Epithelial cell of prostate (primary cell): ENCODE data around the gene ZNF605.
"Not testable (repeated sequence)": the region's sequence is repeated elsewhere in the genome, so short reads cannot be mapped to it uniquely, and the experiment has no call there.

ENCODE experiments used
- DNase-seq: peaks from one replicate; pipeline ENCODE4 v3.0.0-alpha.2; 2011; ENCODE audit warnings: low read depth, low spot score
- H3K27ac ChIP-seq: fragments of 450-650 bp; 2 replicates; pipeline ENCODE4 v1.5.1; 2017; ENCODE audit warnings: mild to moderate bottlenecking

ZNF605 gene

DNA sequence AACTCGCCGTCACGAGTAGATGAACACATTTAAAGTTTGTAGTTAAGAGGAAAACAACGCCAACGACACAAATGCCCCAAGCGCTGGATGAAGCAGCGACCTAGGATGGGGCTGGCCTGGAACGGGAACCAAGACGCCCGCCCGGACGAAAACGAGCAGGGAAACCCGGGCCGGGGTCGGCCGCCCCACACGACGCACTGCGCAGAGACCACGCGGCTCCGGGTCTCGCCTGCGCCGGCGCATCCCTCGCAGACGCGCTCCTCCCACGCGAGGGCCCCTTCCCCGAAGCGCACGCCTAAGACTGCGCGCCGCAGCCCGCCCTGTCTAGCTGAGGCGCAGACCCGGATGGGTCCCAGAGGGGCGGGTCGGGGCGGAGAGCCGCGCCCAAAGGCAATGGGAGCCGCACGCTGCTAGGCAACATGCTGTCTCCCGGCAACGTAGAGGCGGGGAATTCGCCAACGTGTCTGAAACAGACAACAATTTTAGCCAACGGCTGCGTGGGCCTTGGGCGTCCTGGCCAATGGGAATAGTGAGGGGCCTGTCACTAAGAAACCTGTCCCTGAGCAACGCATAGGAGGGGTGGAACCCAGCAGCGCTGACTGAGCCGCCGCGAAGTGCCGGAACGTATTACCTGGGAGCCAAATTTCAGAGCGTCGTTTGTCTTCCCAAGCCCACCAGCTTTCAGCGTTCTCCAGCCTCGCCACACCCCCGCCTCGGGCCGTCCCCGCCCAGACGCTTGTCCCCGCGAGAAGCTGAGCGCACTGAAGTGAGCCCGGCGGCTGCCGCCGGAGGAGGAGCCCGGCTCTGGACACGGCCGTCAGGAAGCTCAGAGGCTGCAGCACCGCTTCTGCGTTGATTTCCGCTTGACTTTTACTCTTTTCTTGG lies 47.7 kb downstream of the ZNF605 start:
- peak; percentile 96 for DNase-seq
- peak overlapping the region; percentile 51 for H3K27ac ChIP-seq

DNA sequence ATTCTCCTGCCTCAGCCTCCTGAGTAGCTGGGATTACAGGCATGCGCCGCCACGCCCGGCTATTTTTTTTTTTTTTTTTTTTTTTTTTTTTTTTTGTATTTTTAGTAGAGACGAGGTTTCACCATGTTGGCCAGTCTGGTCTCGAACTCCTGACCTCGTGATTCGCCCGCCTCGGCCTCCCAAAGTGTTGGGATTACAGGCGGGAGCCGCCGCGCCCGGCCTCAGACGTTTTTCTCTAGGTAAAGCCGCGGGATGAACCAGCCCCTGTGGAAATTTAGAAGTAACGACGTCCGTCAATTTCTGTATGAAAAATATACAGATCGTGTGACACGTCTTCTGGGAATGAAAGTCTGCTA lies 48.3 kb downstream of the ZNF605 start:
- not testable (repeated sequence) for H3K27ac ChIP-seq, DNase-seq

DNA sequence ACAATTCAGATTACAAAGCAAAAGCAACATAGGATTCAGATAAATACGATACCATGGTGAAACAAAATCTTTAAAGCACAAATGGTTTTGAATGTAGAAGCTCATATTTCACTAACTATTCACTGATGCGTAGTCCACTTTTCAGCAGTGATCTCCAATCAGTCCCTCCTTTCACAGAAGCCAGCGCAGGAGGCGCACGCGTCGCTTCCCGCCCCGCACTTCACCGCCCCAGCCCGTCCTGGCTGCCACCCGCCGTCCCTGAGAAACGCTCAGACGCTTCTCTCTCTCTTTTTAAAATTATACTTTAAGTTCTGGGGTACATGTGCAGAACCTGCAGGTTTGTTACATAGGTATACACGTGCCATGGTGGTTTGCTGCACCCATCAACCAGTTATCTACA lies 48.9 kb downstream of the ZNF605 start:
- H3K27ac ChIP-seq: no peak overlapping the region
- DNase-seq: no peak

DNA sequence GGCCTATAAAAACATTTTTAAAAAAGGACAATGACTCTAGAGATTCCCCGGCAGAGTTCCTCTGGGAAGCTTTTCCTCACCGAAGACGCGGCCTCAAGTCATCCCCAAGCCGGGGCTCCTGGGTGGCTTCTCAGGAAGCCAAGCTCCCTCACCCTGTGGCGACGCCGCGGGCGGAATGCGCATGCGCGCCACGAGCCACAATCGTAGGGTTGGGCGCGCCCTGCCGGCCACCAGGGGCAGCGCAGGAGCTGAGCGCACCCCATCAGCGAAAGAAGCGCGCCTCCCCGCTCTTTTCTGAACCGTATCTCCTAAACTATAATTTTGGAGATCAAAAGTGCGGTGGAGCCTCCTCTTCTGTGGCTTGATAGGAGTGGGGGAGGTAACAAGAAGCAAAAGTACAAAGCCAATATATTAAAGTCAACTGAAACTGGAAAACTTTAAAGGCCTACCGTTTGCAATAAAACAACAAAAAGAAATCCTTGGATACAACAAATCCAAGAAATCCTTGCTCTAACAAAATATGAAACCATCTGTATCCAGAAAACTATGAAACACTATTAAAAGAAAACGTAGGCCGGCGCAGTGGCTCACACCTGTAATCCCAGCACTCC lies 51.3 kb downstream of the ZNF605 start:
- no peak overlapping the region for H3K27ac ChIP-seq
- DNase-seq: no peak

DNA sequence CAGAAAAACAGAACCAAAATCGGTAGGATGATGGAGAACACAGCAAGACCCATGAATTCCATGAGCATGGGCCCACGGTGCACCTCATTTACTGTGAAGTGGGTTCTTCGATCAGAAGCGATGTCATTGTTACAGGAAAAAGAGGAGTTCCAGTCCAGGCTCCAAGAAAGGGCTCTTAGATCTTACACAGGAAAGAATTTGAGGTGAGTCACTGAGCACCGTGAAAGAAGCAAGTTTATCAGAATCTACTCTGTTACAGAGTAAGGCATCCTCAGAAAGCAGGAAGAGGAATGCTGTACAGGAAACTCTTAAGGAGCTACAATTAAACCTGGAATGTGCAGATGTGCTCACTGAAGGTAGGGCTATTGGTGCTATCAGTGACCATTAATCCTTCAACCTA lies 57.1 kb downstream of the ZNF605 start:
- DNase-seq: no peak

DNA sequence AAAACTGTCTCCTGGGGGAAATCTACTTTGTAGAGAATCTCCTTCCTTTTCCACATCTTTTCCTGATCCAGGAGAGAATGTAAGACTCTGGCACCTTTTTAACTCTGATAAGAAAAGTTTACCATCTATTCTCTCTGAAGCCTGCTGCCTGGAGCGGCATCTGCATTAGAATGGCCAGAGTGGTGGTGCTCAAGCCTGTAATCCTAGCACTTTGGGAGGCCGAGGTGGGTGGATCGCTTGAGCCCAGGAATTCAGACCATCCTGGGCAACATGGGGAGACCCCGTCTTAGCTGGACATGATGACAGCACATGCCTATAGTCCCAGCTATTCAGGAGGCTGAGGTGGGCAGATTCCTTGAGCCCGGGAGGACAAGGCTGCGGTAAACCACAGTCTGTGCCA lies 67.3 kb downstream of the ZNF605 start:
- no peak overlapping the region for H3K27ac ChIP-seq
- no peak for DNase-seq

More for the DNA sequence above, 57.1 kb downstream of the ZNF605 start:
- no peak overlapping the region for H3K27ac ChIP-seq

DNA sequence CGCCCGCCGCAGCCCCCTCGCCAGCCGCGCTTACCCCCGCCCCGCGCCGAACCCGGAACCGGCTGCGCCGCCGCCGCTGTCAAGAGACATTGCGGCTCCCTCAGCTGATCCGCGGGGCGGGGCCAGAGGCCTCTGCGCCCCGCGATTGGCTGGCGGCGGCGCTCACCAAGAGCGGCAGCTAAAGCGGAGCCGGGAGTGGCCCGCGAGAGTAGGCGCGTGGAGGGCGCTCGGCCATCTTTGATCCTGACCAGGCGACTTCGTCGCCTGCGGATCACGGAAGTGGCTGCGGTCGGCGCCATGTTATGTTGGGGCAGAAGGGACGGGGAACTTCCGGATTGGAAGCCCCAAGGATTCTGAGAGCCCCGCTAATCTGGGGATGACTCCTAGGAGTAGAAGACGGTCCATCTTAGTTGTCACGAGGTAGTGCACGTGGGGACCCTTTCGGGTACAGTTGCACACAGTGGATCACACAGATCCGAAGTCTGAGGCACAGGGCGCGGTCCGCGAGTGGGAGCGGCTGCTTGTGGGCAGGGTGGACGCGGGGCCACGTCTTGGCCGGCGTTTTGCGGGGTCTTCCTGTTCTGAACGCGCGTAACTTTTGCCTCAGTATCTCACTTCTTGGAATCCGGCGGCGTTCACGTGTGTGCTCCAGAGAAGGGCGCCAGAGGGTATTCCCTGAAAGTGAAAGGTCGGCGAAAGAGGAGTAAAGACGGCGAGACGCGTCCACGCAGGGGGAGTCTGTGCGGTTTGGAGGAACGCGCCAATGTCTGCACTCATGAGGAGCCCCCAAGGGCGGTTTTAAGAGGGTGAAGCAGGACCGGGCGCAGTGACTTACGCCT lies 68.4 kb downstream of the ZNF605 start, which contains the start of gene CHFR:
Gene CHFR (minus strand): TSS at position 93 of the 839 bp plus-strand sequence. CDS start 277 bp downstream, outside the sequence.
- H3K27ac ChIP-seq: peak within 1 kb of the TSS; percentile 83
- peak; percentile 80 for DNase-seq

DNA sequence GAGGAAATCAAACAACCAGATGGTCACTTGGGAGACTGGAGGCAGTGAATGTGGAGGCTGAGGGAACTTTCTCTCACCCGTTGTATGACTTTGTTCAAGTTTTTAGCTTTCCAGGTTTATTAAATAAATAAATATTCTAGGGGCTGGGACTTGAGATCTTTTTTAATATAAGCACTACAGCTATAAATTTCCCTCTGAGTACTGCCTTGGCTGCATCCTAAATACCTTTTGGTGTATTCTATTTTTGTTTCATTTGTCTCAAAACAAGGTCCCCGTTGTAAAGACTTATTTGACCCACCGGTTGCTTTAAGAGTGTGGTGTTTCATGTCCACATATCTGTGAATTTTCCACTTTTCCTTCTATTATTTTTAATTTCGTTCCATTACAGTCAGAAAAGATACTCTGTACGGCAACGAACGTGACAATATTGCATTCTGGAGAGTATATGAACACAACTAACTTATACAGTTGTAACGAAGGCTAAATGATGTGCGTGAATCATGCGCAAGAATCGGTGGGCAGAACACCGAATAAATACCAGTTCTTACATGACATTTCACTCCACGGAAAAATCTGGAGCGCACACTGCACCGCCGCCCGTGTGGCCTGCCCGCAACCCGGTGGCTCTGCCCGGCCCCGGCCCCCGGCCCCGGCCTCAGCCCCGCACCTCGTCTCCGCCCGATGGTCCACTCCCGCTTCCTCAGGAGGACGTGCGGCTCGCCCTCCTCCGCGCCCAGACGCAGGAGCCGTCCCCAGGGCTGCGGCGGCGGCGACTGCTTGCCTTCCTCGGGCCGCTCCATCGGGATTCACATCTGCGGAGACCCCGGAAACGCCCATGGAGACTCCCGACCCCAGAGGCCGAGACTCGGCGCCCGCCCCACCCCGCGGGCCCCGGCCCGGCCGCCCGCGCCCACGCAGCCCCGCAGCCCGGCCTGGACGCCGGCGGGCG lies 69.3 kb downstream of the ZNF605 start:
- H3K27ac ChIP-seq: peak overlapping the region; percentile 83
- no peak for DNase-seq

DNA sequence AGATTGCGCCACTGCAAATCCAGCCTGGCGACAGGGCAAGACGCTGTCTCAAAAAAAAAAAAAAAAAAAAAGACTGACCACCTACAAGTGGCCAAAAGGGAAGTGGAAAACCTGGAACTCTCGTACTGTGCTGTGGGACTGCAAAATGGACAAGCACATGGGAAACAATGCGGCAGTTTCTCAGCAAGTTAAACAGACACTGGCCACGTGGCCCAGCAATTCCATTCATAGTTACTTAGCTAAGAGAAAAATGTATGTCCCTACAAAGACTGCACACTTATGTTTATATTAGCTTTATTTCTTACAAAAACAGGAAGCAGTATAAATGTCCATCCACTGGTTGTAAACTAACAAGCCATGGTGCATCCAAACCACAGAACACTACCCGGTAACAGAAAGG lies 74.3 kb downstream of the ZNF605 start:
- H3K27ac ChIP-seq: no peak overlapping the region
- DNase-seq: no peak

DNA sequence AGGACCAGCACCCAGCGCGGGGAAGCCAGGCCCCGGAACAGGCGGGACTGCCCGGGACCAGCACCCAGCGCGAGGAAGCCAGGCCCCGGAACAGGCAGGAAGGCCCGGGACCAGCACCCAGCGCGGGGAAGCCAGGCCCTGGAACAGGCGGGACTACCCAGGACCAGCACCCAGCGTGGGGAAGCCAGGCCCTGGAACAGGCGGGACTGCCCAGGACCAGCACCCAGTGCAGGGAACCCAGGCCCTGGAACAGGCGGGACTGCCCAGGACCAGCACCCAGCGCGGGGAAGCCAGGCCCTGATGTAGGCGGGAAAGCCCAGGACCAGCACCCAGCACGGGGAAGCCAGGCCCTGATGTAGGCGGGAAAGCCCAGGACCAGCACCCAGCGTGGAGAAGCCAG lies 81.5 kb downstream of the ZNF605 start:
- DNase-seq, H3K27ac ChIP-seq: not testable (repeated sequence)

DNA sequence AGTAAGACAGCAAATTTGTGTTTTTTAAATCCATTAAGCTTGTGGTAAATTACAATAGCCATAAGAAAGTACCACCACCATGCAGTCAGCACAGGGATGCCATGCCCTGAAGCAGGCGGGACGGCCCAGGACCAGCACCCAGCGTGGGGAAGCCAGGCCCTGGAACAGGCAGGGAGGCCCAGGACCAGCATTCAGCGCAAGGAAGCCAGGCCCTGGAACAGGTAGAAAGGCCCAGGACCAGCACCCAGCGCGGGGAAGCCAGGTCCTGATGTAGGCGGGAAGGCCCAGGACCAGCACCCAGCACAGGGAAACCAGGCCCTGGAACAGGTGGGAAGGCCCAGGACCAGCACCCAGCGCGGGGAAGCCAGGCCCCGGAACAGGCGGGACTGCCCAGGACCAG lies 81.9 kb downstream of the ZNF605 start:
- no peak overlapping the region for H3K27ac ChIP-seq
- DNase-seq: no peak

DNA sequence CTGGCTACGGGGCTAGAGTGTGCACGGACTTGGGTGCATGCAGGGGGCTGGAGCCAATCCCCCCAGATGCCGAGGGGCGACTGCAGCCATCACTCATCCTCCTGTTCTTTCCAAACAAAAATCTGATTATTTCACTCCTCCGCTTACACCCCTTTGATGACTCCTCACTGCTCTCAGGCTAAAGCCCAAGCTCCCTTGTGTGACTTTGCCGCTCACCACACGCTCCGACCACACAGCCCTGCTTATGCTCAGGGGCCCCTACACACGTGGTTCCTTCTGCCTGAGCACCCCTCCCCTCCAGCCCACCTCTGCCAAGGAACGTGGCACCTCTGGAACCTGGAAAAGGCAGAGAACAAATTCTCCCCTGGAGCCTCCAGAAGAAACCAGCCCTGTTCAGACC lies 82.4 kb downstream of the ZNF605 start:
- no peak for DNase-seq
- no peak overlapping the region for H3K27ac ChIP-seq

DNA sequence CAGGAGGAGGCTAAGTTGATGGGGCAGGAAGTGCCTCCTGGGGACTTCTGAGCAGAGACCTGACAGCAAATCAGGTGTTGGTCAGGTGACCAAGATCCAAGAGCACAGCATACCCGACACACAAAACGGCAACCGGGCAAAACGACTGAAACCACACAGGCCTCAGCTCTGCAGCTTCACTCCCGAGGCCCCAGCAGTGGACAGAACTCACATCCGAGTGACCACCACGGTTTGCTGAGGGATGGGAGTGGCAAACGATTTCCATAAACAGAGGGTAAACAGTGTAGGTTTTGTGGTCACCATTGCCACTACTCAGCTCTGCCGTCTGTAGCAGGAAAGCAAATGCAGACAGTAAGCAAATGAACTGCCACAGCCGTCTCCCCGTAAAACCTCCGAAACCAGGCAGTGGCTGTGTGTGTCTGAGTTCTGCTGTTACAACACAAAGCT lies 83.1 kb downstream of the ZNF605 start:
- no peak for DNase-seq
- H3K27ac ChIP-seq: no peak overlapping the region

DNA sequence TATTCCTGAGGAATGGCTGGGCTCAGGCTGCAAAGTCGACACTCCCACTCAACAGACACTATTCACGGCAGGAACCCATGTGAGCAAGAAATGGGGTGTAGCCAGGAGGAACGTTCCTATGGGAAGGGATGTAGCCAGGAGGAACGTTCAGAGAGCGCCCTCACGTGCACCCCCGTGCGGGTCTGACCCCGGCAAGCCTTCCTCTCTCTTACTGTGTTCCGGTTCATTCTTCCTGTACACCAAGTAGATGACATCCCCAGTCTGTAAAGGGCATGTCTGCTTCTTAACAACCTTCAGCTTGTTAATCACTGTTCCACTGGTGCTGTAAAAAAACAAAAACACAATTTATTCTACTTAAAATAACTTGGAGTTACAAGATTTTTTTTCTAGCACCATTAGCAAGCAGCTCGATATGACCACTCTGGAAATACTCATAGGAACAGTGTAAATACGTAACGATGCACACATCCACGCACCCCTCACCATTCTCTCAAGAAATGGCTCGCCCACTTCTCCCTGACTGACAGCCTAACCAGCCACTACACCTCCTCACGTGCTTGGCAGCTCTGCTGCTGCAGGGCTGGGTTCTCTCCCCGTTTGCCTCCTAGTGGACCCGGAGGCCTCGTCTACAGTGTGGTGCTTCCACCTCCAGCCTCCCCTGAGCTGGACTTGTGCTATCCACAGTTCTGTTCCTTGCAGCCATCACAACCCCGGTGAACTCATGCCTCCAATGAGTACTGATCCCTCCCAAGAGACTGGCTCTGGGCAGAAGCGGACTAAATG lies 83.8 kb downstream of the ZNF605 start:
- no peak overlapping the region for H3K27ac ChIP-seq
- DNase-seq: no peak

DNA sequence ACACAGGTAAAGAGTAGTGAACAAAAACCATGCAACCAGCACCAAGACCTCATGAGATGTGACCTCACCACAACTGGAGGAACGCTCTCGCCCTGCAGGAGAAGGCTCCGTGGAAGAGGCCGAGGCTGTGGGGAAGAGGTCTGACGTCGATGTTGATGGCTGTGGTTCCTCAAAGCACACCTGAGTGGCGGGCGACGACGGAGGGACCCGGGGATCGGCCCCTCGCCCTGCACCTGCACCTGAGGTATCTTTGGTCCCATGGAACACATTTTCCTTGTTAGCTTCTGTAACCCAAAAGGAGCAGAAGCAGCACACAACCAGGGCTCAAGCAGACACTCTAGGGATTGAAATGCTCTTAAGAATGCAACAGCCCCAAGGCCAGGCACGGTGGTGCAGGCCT lies 86.6 kb downstream of the ZNF605 start:
- DNase-seq: no peak

More for the DNA sequence above, 86.6 kb downstream of the ZNF605 start:
- no peak overlapping the region for H3K27ac ChIP-seq
